ENCODE results near the gene INSIG1. TPM values are rescaled to one million over a fixed set of nuclear protein-coding genes. Genes with fewer than 3 reads are reported as not detected.

The INSIG1 gene
- total and polyA plus RNA-seq, 4 donors: 14.1 to 48.3 (median 26.1) TPM

GRCh38 chr7:155309021-155309338 is 11.3 kb downstream of the INSIG1 start:
- WGBS, 2 donors: 80 to 82% methylated on average over 1 of the region's 1 CpG
- Histone ChIP-seq H3K4me1 (ENCODE audit: control insufficient read depth in 1 of 2, insufficient read depth in 2 of 2, low read length in 2 of 2) (no peaks in the 10 kb centered on the region), H3K4me3 (ENCODE audit: low read length in 2 of 2) (no peak overlapping the region), H3K36me3 (ENCODE audit: control insufficient read depth in 1 of 2, insufficient read depth in 2 of 2, low read length in 1 of 2) (peaks cover 2 to 4% of the 10 kb centered on the region in 2 donors), H3K27me3 (ENCODE audit: control insufficient read depth in 1 of 2, insufficient read depth in 2 of 2, low read length in 1 of 2) (no peaks in the 10 kb centered on the region), H3K9me3 (ENCODE audit: control insufficient read depth, low read length) (no peaks in the 10 kb centered on the region), H3K27ac (ENCODE audit: low read depth in 1 of 2, low read length in 2 of 2) (no peak overlapping the region)
- ATAC-seq (ENCODE audit: low FRiP score) (no peak), DNase-seq (no peak)
- intact Hi-C loops (cut with DNase I): no loop called here

GRCh38 chr7:155310425-155311114 is 12.9 kb downstream of the INSIG1 start:
- Histone ChIP-seq H3K36me3 (ENCODE audit: control insufficient read depth in 1 of 2, insufficient read depth in 2 of 2, low read length in 1 of 2) (peaks cover 2 to 4% of the 10 kb centered on the region in 2 donors), H3K27ac (ENCODE audit: low read depth in 1 of 2, low read length in 2 of 2) (no peak overlapping the region), H3K9me3 (ENCODE audit: control insufficient read depth, low read length) (no peaks in the 10 kb centered on the region), H3K4me3 (ENCODE audit: low read length in 2 of 2) (no peak overlapping the region), H3K27me3 (ENCODE audit: control insufficient read depth in 1 of 2, insufficient read depth in 2 of 2, low read length in 1 of 2) (no peaks in the 10 kb centered on the region), H3K4me1 (ENCODE audit: control insufficient read depth in 1 of 2, insufficient read depth in 2 of 2, low read length in 2 of 2) (no peaks in the 10 kb centered on the region)
- DNase-seq (no peak), ATAC-seq (ENCODE audit: low FRiP score) (no peak)
- WGBS, 2 donors: 88 to 91% methylated on average over 13 of the region's 13 CpGs
- intact Hi-C loops (cut with DNase I): no loop called here

- no peak for DNase-seq
- Histone ChIP-seq H3K4me3 (ENCODE audit: low read length in 2 of 2) (no peak overlapping the region), H3K4me1 (ENCODE audit: control insufficient read depth in 1 of 2, insufficient read depth in 2 of 2, low read length in 2 of 2) (no peaks in the 10 kb centered on the region), H3K27me3 (ENCODE audit: control insufficient read depth in 1 of 2, insufficient read depth in 2 of 2, low read length in 1 of 2) (no peaks in the 10 kb centered on the region), H3K36me3 (ENCODE audit: control insufficient read depth in 1 of 2, insufficient read depth in 2 of 2, low read length in 1 of 2) (peaks cover 2 to 4% of the 10 kb centered on the region in 2 donors), H3K9me3 (ENCODE audit: control insufficient read depth, low read length) (no peaks in the 10 kb centered on the region), H3K27ac (ENCODE audit: low read depth in 1 of 2, low read length in 2 of 2) (no peak overlapping the region)
- intact Hi-C loops (cut with DNase I): no loop called here
- 69 to 73% methylated on average over 8 of the region's 8 CpGs for WGBS, 2 donors
- ATAC-seq (ENCODE audit: low FRiP score): no peak
Observed at GRCh38 chr7:155311826-155312537, 14.3 kb downstream of the INSIG1 start.

GRCh38 chr7:155312633-155313032 is 15.0 kb downstream of the INSIG1 start:
- Histone ChIP-seq H3K4me3 (ENCODE audit: low read length in 2 of 2) (no peak overlapping the region), H3K9me3 (ENCODE audit: control insufficient read depth, low read length) (no peaks in the 10 kb centered on the region), H3K36me3 (ENCODE audit: control insufficient read depth in 1 of 2, insufficient read depth in 2 of 2, low read length in 1 of 2) (peaks cover 2% of the 10 kb centered on the region in 2 donors), H3K27me3 (ENCODE audit: control insufficient read depth in 1 of 2, insufficient read depth in 2 of 2, low read length in 1 of 2) (no peaks in the 10 kb centered on the region), H3K27ac (ENCODE audit: low read depth in 1 of 2, low read length in 2 of 2) (no peak overlapping the region), H3K4me1 (ENCODE audit: control insufficient read depth in 1 of 2, insufficient read depth in 2 of 2, low read length in 2 of 2) (no peaks in the 10 kb centered on the region)
- intact Hi-C loops (cut with DNase I): no loop called here
- ATAC-seq (ENCODE audit: low FRiP score) (no peak), DNase-seq (no peak)
- WGBS, 2 donors: 62 to 78% methylated on average over 7 of the region's 7 CpGs

- intact Hi-C loops (cut with DNase I): no loop called here
- Histone ChIP-seq H3K4me3 (ENCODE audit: low read length in 2 of 2) (no peak overlapping the region), H3K36me3 (ENCODE audit: control insufficient read depth in 1 of 2, insufficient read depth in 2 of 2, low read length in 1 of 2) (peaks cover 2% of the 10 kb centered on the region in 2 donors), H3K27ac (ENCODE audit: low read depth in 1 of 2, low read length in 2 of 2) (no peak overlapping the region), H3K9me3 (ENCODE audit: control insufficient read depth, low read length) (no peaks in the 10 kb centered on the region), H3K4me1 (ENCODE audit: control insufficient read depth in 1 of 2, insufficient read depth in 2 of 2, low read length in 2 of 2) (no peaks in the 10 kb centered on the region), H3K27me3 (ENCODE audit: control insufficient read depth in 1 of 2, insufficient read depth in 2 of 2, low read length in 1 of 2) (no peaks in the 10 kb centered on the region)
- DNase-seq: no peak
- no peak for ATAC-seq (ENCODE audit: low FRiP score)
- 72 to 89% methylated on average over 8 of the region's 8 CpGs for WGBS, 2 donors
Observed at GRCh38 chr7:155313096-155313495, 15.4 kb downstream of the INSIG1 start.

GRCh38 chr7:155315977-155316376 is 18.3 kb downstream of the INSIG1 start:
- DNase-seq (no peak), ATAC-seq (ENCODE audit: low FRiP score) (no peak)
- H3K4me3 ChIP-seq (ENCODE audit: low read length in 2 of 2): no peak overlapping the region
- H3K9me3 ChIP-seq (ENCODE audit: control insufficient read depth, low read length): no peaks in the 10 kb centered on the region
- H3K36me3 ChIP-seq (ENCODE audit: control insufficient read depth in 1 of 2, insufficient read depth in 2 of 2, low read length in 1 of 2): no peaks in the 10 kb centered on the region
- H3K27ac ChIP-seq (ENCODE audit: low read depth in 1 of 2, low read length in 2 of 2): no peak overlapping the region
- intact Hi-C loops (cut with DNase I): no loop called here
- H3K27me3 ChIP-seq (ENCODE audit: control insufficient read depth in 1 of 2, insufficient read depth in 2 of 2, low read length in 1 of 2): no peaks in the 10 kb centered on the region
- WGBS, 2 donors: 65 to 75% methylated on average over 8 of the region's 8 CpGs
- no peaks in the 10 kb centered on the region for H3K4me1 ChIP-seq (ENCODE audit: control insufficient read depth in 1 of 2, insufficient read depth in 2 of 2, low read length in 2 of 2)

GRCh38 chr7:155316427-155317113 is 18.9 kb downstream of the INSIG1 start:
- no peaks in the 10 kb centered on the region for H3K27me3 ChIP-seq (ENCODE audit: control insufficient read depth in 1 of 2, insufficient read depth in 2 of 2, low read length in 1 of 2)
- intact Hi-C loops (cut with DNase I): no loop called here
- H3K36me3 ChIP-seq (ENCODE audit: control insufficient read depth in 1 of 2, insufficient read depth in 2 of 2, low read length in 1 of 2): no peaks in the 10 kb centered on the region
- ATAC-seq (ENCODE audit: low FRiP score) (no peak), DNase-seq (no peak)
- no peak overlapping the region for H3K4me3 ChIP-seq (ENCODE audit: low read length in 2 of 2)
- WGBS, 2 donors: 60 to 68% methylated on average over 13 of the region's 13 CpGs
- no peak overlapping the region for H3K27ac ChIP-seq (ENCODE audit: low read depth in 1 of 2, low read length in 2 of 2)
- H3K4me1 ChIP-seq (ENCODE audit: control insufficient read depth in 1 of 2, insufficient read depth in 2 of 2, low read length in 2 of 2): no peaks in the 10 kb centered on the region
- no peaks in the 10 kb centered on the region for H3K9me3 ChIP-seq (ENCODE audit: control insufficient read depth, low read length)

GRCh38 chr7:155317114-155317434 is 19.4 kb downstream of the INSIG1 start:
- no peak for ATAC-seq (ENCODE audit: low FRiP score)
- Histone ChIP-seq H3K27me3 (ENCODE audit: control insufficient read depth in 1 of 2, insufficient read depth in 2 of 2, low read length in 1 of 2) (no peaks in the 10 kb centered on the region), H3K9me3 (ENCODE audit: control insufficient read depth, low read length) (no peaks in the 10 kb centered on the region), H3K36me3 (ENCODE audit: control insufficient read depth in 1 of 2, insufficient read depth in 2 of 2, low read length in 1 of 2) (no peaks in the 10 kb centered on the region), H3K4me1 (ENCODE audit: control insufficient read depth in 1 of 2, insufficient read depth in 2 of 2, low read length in 2 of 2) (no peaks in the 10 kb centered on the region), H3K4me3 (ENCODE audit: low read length in 2 of 2) (no peak overlapping the region), H3K27ac (ENCODE audit: low read depth in 1 of 2, low read length in 2 of 2) (no peak overlapping the region)
- DNase-seq: no peak
- intact Hi-C loops (cut with DNase I): no loop called here
- WGBS, 2 donors: 57 to 77% methylated on average over 3 of the region's 3 CpGs

GRCh38 chr7:155318245-155318644 is 20.6 kb downstream of the INSIG1 start:
- Histone ChIP-seq H3K4me1 (ENCODE audit: control insufficient read depth in 1 of 2, insufficient read depth in 2 of 2, low read length in 2 of 2) (no peaks in the 10 kb centered on the region), H3K36me3 (ENCODE audit: control insufficient read depth in 1 of 2, insufficient read depth in 2 of 2, low read length in 1 of 2) (no peaks in the 10 kb centered on the region), H3K27me3 (ENCODE audit: control insufficient read depth in 1 of 2, insufficient read depth in 2 of 2, low read length in 1 of 2) (no peaks in the 10 kb centered on the region), H3K4me3 (ENCODE audit: low read length in 2 of 2) (no peak overlapping the region), H3K27ac (ENCODE audit: low read depth in 1 of 2, low read length in 2 of 2) (no peak overlapping the region), H3K9me3 (ENCODE audit: control insufficient read depth, low read length) (peaks cover 3% of the 10 kb centered on the region)
- WGBS, 2 donors: 93% methylated on average over 3 of the region's 3 CpGs
- ATAC-seq (ENCODE audit: low FRiP score): no peak
- DNase-seq: no peak
- intact Hi-C loops (cut with DNase I): no loop called here
